B cell (primary cell): ENCODE measurements around the gene CTBS.

Experiments used
- EZH2 ChIP-seq: IDR thresholded peaks from 2 replicates; pipeline ENCODE4 v1.6.1; 2012; ENCODE audit warnings: borderline replicate concordance, low read depth, mild to moderate bottlenecking, moderate library complexity, low read length; ENCODE audit not compliant: insufficient read depth, poor library complexity, severe bottlenecking
- TF ChIP-seq, protein P1 (sequence below): fragments of 200-600 bp; IDR thresholded peaks from one replicate; pipeline ENCODE4 v1.8.0; 2022; ENCODE audit warnings: antibody characterized with exemption, mild to moderate bottlenecking

- TF ChIP-seq, protein P1, sequence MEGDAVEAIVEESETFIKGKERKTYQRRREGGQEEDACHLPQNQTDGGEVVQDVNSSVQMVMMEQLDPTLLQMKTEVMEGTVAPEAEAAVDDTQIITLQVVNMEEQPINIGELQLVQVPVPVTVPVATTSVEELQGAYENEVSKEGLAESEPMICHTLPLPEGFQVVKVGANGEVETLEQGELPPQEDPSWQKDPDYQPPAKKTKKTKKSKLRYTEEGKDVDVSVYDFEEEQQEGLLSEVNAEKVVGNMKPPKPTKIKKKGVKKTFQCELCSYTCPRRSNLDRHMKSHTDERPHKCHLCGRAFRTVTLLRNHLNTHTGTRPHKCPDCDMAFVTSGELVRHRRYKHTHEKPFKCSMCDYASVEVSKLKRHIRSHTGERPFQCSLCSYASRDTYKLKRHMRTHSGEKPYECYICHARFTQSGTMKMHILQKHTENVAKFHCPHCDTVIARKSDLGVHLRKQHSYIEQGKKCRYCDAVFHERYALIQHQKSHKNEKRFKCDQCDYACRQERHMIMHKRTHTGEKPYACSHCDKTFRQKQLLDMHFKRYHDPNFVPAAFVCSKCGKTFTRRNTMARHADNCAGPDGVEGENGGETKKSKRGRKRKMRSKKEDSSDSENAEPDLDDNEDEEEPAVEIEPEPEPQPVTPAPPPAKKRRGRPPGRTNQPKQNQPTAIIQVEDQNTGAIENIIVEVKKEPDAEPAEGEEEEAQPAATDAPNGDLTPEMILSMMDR = no peak
- TF ChIP-seq EZH2 = no peak
Measured at GRCh38 chr1:84603941-84604830, 29.9 kb upstream of the CTBS start.
